ENCODE data around the gene BTF3.

The BTF3 gene

DNA sequence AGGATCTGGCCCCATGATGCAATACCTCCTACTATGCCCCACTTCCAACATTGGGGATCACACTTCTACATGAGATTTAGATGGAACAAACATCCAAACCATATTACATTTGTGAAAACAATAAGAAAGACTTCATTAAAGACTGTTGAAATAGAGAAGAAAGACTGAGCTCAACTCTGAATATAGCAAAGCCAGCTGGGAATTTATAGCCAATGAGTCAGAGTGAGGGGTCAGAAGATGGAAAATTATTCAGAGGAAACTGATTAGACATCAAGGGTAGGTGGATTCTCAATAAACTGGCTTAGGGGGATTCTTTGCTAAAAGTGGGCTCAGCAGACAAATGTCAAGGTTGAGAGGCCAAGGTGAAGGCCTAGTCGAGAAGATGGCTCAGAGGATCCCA, 25.6 kb downstream of the BTF3 start:
- DNase-seq (ENCODE audit: low read depth in 3 of 3), result no peak

DNA sequence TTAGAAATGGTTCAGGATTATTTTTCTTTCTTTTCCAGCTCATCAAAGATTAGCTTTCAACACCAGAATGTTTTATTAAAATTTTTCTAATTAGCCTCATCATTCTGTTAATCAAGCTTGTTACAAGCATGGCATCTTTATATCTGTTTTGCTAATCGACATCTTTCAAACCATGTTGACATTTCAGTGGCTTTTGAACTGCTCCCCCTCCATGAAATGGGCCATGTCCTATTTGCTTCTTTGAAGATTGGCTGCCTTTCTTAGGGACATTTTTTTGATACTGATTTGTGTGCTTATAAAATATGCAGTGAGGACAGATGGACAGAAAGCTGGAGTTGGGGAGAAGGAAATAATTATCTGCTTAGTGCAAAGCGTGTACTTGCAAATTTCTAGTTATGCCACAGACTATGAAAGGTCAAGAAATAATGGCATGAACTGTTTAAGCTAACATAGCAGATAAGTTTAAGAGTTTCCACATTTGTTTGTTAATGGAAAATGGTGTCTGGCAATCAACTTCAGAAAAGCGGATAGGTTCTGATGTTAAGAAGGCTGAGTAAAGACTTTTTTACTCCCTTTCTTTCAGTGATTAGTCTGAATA, 27.5 kb downstream of the BTF3 start:
- no peak for DNase-seq (ENCODE audit: low read depth in 3 of 3)

DNA sequence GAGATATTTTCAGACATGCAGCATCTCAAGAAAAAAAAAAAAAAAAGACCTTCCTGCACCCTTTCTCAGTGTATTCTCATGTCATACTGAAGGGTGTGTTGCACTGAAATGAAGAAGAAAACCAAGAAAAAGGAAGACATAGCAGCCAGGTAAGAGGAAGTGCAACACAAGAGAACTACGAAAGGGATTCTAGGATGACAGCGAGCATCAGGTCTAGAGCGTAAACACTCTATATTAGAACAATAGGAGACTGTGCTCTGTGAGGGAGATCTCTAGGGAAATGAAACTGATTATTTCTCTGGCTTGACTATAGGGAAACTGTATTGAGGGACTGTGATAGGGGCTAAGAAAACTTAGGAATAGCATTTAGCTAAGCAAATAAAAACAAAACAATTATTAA, 30.0 kb downstream of the BTF3 start:
- DNase-seq (ENCODE audit: low read depth in 3 of 3), result no peak

- DNase-seq (ENCODE audit: low read depth in 3 of 3), result no peak
Observed at GRCh38 chr5:73529081-73529480, 30.8 kb downstream of the BTF3 start.

DNA sequence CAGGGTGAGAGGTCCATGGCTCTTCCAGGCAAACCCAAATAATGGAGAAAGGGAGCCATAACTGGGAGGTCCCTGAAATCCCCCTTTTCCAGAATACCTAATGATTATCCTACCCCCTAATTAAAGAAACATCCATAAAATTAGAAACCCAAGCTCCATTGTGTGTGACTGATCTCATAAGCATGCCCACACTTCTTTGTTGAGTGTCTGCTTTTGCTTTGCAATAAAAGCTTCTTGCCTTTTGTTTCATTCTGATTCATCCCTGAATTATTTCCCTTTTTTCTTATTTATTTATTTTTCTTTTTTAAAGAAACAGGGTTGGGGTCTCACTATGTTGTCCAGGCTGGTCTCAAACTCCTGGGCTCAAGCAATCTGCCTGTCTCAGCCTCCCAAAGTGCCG, 33.1 kb downstream of the BTF3 start:
- DNase-seq (ENCODE audit: low read depth in 3 of 3), result no peak

GRCh38 chr5:73532195-73532594, 34.0 kb downstream of the BTF3 start:
- DNase-seq (ENCODE audit: low read depth in 3 of 3), result no peak

DNA sequence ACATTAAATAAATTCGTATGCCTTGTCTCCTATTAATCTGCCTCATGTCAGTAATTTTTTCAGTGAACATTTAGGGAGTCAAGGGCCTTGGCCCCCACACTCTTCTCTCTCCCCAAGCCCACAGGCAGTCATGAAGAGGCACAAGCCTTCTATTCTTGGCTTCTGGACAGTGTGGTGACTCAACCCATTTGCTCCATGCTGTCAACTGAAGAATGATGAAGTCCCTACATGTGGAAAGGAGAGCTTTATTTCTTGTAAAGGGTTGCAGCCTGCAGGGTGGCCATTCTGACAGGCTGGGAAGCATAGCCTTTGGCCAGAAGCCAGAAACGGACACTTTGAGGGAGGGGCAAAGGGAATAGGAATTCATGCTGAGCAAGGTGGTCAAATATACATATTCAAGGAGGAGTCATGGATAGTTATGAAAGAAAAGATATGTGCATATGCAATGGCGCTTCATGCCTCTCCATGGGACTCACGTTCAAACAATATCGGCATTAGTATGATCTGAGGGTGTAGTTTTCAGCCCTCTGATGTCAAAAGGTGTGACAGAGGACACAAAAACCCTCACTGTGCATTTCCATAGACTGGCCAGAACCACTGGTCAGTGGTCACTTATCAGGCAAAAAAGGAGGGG, 35.9 kb downstream of the BTF3 start:
- no peak for DNase-seq (ENCODE audit: low read depth in 3 of 3)

DNA sequence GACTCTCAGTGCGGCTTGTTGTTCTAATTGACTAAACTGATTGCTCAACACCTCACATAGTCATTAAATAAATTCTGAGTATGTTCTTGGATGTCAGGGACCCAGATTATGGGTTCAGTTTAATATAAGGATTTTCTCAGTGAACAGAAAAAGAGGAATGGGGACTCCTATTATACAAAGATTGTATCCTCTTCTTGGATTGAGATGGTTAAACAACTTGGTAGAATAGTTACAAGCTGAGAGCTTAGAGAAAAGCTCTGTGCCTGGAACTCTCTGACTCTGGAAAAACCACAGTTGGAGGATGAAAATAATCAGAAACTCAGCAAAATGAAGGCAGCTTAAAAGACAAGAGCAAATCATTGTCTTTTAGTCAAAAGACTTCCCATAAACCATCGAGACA, 36.7 kb downstream of the BTF3 start:
- no peak for DNase-seq (ENCODE audit: low read depth in 3 of 3)

DNA sequence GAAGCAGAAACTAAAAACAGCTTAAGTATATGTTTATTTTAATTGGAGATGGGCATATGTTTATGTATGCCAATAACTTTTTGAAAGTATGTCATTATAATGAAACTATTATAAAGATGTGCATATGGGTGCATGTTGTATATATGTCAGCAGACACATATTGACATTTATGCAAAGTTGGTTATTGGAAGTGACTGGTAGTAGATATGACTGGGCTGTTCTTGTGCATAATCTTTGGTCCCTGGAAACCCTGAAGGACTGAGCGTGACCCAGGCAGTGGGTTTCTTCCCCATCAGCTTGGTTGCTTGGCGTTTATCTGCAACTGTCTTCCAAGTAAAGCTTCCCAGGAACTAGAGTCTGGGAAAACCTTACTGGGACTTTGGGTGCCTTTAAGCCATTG, 41.5 kb downstream of the BTF3 start:
- no peak for DNase-seq (ENCODE audit: low read depth in 3 of 3)

DNA sequence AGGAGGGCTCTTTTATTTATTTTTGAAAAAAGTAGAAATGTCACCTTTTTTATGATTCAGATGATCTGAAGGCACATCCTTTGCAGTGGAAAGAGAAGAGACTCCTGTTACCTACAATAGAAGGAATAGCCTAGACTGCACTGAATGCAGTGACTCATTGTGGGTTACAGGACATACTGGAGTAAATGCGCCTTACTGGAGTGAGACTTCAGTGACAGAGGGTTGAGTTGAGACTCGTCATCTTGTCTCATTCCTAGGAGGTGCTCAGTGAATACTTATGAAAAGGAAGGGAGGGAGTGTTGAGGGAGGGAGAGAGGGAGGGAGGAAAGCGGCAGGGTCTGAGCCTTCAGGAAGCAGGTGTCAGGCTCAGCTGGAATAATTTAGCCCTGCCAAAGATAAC, 42.0 kb downstream of the BTF3 start:
- no peak for DNase-seq (ENCODE audit: low read depth in 3 of 3)

DNA sequence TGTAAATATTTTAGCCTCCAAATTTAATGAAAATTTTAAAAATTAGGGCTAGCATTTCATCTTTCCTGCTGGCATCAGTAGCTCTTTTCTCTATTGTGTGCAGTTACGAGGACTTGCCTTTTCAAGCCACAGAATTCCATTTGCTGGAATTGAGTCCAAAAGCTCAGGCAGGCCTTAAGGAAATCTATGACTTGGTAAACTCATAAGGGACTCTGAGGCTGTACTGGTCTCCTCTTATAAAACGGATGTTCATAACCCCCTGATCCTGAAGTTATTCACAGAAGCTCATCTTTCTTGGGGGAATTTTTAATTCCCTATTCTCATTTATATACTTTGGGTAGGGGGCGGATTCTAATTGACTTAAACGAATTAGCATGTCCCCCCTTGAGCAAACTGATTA, 43.8 kb downstream of the BTF3 start:
- DNase-seq (ENCODE audit: low read depth in 3 of 3), result no peak

DNA sequence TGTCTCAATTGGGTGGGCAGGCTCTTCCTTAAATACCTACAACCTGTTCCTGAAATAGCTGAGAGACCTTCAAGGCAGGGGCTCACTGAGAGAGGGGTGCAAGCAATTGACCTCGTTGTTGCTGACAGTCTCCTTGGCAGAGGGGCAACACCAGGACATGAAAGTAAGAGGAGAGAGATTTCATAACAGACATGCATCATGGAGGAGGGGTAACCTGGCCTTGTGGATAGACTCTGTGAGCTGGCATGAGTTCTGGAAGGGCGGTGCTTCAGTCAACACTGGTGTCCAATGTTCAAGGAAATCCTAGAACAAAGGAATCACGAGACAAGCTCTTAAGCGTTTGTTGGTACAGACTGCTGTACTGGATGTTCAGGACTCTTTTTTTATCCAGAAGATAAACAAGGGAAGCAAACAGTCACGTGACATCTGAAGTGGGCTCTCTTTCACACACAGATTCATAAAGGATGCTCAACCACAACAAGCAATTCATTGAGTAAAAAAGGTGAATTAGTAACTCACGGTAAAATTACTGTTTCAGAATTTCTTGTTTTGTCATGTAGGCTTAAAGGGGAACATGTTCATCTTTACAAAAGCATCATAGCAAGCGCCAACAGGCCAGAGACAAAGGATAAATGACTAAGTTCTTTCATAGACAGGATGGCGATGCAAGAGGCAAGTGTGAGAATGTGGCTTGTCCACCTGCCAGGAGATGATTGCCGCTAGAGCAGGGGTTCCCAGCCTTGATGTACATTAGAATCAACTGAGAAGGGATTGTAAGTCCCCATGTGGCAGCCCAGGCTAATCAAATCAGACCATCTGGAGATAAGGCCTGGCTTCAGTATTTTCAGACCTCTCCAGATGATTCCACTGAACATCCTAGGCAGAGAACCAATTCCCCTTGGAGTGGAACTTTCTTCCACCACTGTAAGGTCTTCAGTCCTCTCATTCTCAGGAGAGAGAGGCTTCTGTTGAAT, 46.5 kb downstream of the BTF3 start:
- no peak for DNase-seq (ENCODE audit: low read depth in 3 of 3)

- no peak for DNase-seq (ENCODE audit: low read depth in 3 of 3)
Observed at GRCh38 chr5:73545403-73545779, 47.1 kb downstream of the BTF3 start.

- no peak for DNase-seq (ENCODE audit: low read depth in 3 of 3)
Observed at GRCh38 chr5:73550016-73550415, 51.8 kb downstream of the BTF3 start.

DNA sequence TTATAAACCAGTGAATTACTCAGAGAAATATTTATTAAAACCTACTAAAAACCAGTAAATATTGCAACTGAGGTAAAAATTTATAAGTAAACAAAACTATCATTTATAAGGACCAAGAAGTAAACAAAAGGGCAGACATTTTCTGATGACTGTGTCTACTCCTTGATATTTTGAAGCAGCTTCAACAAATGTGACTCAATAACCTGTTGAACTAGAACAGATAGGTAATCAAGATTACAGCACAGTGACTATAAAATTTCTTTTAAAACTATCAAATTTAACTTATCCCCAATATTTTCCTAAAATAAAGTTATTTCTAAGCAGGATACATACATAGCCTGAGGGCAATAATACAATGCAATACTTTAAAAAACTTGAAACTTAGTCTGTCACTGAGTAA, 54.4 kb downstream of the BTF3 start:
- DNase-seq (ENCODE audit: low read depth in 3 of 3), result no peak

Data from stimulated activated CD4-positive, alpha-beta T cell treated with anti-CD3 and anti-CD28 coated beads, TNF-alpha, amount 100 ng/mL, for 48 hours (primary cell).